ENCODE data around the gene ANKRD13D. TPM values are rescaled to one million over a fixed set of nuclear protein-coding genes. Genes with fewer than 3 reads are reported as not detected.

The ANKRD13D gene
- total RNA-seq, 1 experiment from 2014 or later: 79.6 TPM

- Histone ChIP-seq H3K4me3 (no peak overlapping the region), H3K36me3 (ENCODE audit: low read depth) (0 out of 2 replicates have a peak, but pooled peaks cover 7% of the 10 kb centered on the region), H3F3A (ENCODE audit: insufficient read depth, low read depth) (peaks cover 47% of the 10 kb centered on the region), H4K20me1 (ENCODE audit: insufficient read depth) (peaks cover 18% of the 10 kb centered on the region), H2AFZ (no peak overlapping the region), H3K4me1 (replicated peaks; ENCODE audit: insufficient read depth) (peaks cover 38% of the 10 kb centered on the region), H3K27ac (no peak overlapping the region), H3K27me3 (ENCODE audit: insufficient read depth, low read depth) (no peaks in the 10 kb centered on the region), H3K9me2 (ENCODE audit: insufficient read depth) (no peaks in the 10 kb centered on the region), H3K4me2 (no peak overlapping the region), H3K9me3 (ENCODE audit: insufficient read depth, low read depth) (no peaks in the 10 kb centered on the region), H3K79me2 (ENCODE audit: low read depth) (peaks cover 29% of the 10 kb centered on the region)
- no peak for DNase-seq
- ChIA-PET POLR2A (ENCODE audit: unreplicated experiment) (no interaction called here), CTCF (interaction anchor here (0.6 to 1.5 kb wide), 2 partner anchors 11 to 42 kb away, joined by 3 to 4 read pairs; no protein-coding TSS in a partner anchor)
- TF ChIP-seq, protein P1, sequence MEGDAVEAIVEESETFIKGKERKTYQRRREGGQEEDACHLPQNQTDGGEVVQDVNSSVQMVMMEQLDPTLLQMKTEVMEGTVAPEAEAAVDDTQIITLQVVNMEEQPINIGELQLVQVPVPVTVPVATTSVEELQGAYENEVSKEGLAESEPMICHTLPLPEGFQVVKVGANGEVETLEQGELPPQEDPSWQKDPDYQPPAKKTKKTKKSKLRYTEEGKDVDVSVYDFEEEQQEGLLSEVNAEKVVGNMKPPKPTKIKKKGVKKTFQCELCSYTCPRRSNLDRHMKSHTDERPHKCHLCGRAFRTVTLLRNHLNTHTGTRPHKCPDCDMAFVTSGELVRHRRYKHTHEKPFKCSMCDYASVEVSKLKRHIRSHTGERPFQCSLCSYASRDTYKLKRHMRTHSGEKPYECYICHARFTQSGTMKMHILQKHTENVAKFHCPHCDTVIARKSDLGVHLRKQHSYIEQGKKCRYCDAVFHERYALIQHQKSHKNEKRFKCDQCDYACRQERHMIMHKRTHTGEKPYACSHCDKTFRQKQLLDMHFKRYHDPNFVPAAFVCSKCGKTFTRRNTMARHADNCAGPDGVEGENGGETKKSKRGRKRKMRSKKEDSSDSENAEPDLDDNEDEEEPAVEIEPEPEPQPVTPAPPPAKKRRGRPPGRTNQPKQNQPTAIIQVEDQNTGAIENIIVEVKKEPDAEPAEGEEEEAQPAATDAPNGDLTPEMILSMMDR (conservative IDR thresholded peaks at IDR 0.05): no peak
- TF ChIP-seq EZH2 (IDR thresholded peaks at IDR 0.05; ENCODE audit: low read depth): no peak
- intact Hi-C loops (cut with micrococcal nuclease; ENCODE audit: unreplicated experiment): loop anchor here (5.0 kb wide), 3 partner anchors 118 to 207 kb away; partner anchors contain the start of gene RHOD
- no TSS peak for BruUV-seq (replicated peaks)
Observed at GRCh38 chr11:67264260-67264659, 24.8 kb upstream of the ANKRD13D start.

GRCh38 chr11:67264877-67265632 lies 24.0 kb upstream of the ANKRD13D start:
- no TSS peak for BruUV-seq (replicated peaks)
- intact Hi-C loops (cut with micrococcal nuclease; ENCODE audit: unreplicated experiment): loop anchor here (5.0 kb wide), 3 partner anchors 117 to 208 kb away; partner anchors contain the start of gene RHOD
- Histone ChIP-seq H3K27me3 (ENCODE audit: insufficient read depth, low read depth) (no peaks in the 10 kb centered on the region), H3K27ac (no peak overlapping the region), H3K36me3 (ENCODE audit: low read depth) (0 out of 2 replicates have a peak, but pooled peaks cover 7% of the 10 kb centered on the region), H3K4me3 (no peak overlapping the region), H3K79me2 (ENCODE audit: low read depth) (peaks cover 37% of the 10 kb centered on the region), H3K4me2 (no peak overlapping the region), H3K9me2 (ENCODE audit: insufficient read depth) (no peaks in the 10 kb centered on the region), H2AFZ (no peak overlapping the region), H3K9me3 (ENCODE audit: insufficient read depth, low read depth) (no peaks in the 10 kb centered on the region), H3K4me1 (replicated peaks; ENCODE audit: insufficient read depth) (peaks cover 38% of the 10 kb centered on the region), H3F3A (ENCODE audit: insufficient read depth, low read depth) (peaks cover 41% of the 10 kb centered on the region), H4K20me1 (ENCODE audit: insufficient read depth) (peaks cover 26% of the 10 kb centered on the region)
- CTCF ChIA-PET: interaction anchor here (0.6 kb wide), 1 partner anchor 20 kb away, joined by 11 read pairs; no protein-coding TSS in a partner anchor
- TF ChIP-seq, protein P1 (conservative IDR thresholded peaks at IDR 0.05): no peak
- TF ChIP-seq EZH2 (IDR thresholded peaks at IDR 0.05; ENCODE audit: low read depth): no peak
- no peak for DNase-seq
- POLR2A ChIA-PET (ENCODE audit: unreplicated experiment): no interaction called here

DNA sequence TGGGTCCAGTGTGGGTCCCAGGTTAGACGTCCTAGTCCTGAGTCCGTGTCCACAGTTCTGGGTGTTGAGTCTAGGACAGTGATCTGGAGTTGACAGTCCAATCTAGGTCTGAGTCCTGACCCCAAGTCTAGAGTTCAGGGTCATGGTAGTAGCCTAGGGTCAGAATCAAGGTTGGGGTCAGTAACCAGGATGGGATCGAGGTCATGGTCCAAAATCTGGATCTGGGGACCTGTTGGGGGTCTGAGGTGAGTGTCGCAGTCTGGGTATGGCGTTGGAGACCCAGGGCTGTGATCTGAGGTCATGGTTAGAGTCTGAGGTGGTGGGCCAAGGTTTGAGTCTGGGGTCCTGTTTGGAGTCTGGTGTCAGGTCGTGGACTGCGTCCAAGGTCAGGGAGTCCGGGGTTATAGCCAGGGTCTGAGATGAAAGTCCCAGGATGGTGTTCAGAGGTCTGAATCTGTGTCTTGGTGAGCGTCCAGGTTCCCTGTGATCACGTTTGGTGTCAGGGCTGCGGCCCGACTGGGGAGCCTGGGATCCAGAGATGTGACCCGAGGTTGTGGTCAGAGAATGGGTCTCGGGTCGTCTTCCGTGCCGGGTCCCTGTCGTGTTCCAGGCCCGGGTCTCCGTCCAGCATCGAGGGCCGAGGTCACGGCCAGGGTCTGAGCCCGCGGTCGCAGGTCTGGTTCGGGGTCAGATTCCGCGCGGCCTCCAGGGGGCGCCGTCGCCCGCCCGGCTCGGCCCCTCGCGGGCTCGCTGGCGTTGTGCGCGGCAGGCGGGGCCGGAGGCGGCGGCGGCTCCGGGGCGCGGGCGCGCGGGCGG lies 23.3 kb upstream of the ANKRD13D start:
- no peaks in the 10 kb centered on the region for H3K27me3 ChIP-seq (ENCODE audit: insufficient read depth, low read depth)
- DNase-seq: peak in 1 of 2 experiments; percentile 88
- peaks cover 35% of the 10 kb centered on the region; the same call in 1 of the 2 replicates for H3F3A ChIP-seq (ENCODE audit: insufficient read depth, low read depth)
- intact Hi-C loops (cut with micrococcal nuclease; ENCODE audit: unreplicated experiment): loop anchor here (1.0 kb wide), 1 partner anchor 51 kb away; no protein-coding TSS in a partner anchor
- ChIA-PET CTCF (interaction anchor here (0.7 to 1.3 kb wide), 2 partner anchors 13 to 52 kb away, joined by 3 to 5 read pairs; no protein-coding TSS in a partner anchor), POLR2A (ENCODE audit: unreplicated experiment) (interaction anchor here (0.6 kb wide), 1 partner anchor 52 kb away, joined by 3 read pairs; no protein-coding TSS in a partner anchor)
- no peak overlapping the region for H3K27ac ChIP-seq
- no peaks in the 10 kb centered on the region for H3K9me3 ChIP-seq (ENCODE audit: insufficient read depth, low read depth)
- no peaks in the 10 kb centered on the region for H3K9me2 ChIP-seq (ENCODE audit: insufficient read depth)
- H4K20me1 ChIP-seq (ENCODE audit: insufficient read depth): peaks cover 34% of the 10 kb centered on the region
- H3K36me3 ChIP-seq (ENCODE audit: low read depth): 0 out of 2 replicates have a peak, but pooled peaks cover 7% of the 10 kb centered on the region
- TF ChIP-seq EZH2 (IDR thresholded peaks at IDR 0.05; ENCODE audit: low read depth): no peak
- TF ChIP-seq, protein P1 (conservative IDR thresholded peaks at IDR 0.05): peak; percentile 77
- BruUV-seq (replicated peaks): no TSS peak
- peaks cover 45% of the 10 kb centered on the region for H3K79me2 ChIP-seq (ENCODE audit: low read depth)
- peaks cover 38% of the 10 kb centered on the region for H3K4me1 ChIP-seq (replicated peaks; ENCODE audit: insufficient read depth)
- peak overlapping the region; percentile 32; the same call in 1 of the 2 replicates for H3K4me3 ChIP-seq
- H2AFZ ChIP-seq: no peak overlapping the region
- H3K4me2 ChIP-seq: peak overlapping the region; percentile 64

Data from PC-9 (cell line).